Measurements from ENCODE around the gene RIOX2. TPM values are rescaled to one million over a fixed set of nuclear protein-coding genes. Genes with fewer than 3 reads are reported as not detected.

The RIOX2 gene
- total and polyA plus RNA-seq, 2 of the 8 experiments (the other 6 are each of a cell fraction or from before 2014, with no cell fraction given): 3.8 to 16.4 TPM

GRCh38 chr3:97916576-97916975 lies 55.7 kb downstream of the RIOX2 start:
- Histone ChIP-seq H3K9ac (replicated peaks in 1 of 4; ENCODE audit: extremely low read depth in 1 of 4, low read depth in 3 of 4, low read length in 3 of 4) (no peak overlapping the region), H3K23ac (ENCODE audit: insufficient read length) (no peak overlapping the region), H4K8ac (ENCODE audit: extremely low read depth, insufficient read depth, low read length) (no peak overlapping the region), H4K5ac (ENCODE audit: insufficient read length, low read depth, low read length) (no peak overlapping the region), H3K14ac (ENCODE audit: insufficient read length) (no peak overlapping the region), H2BK15ac (ENCODE audit: low read length) (no peak overlapping the region), H2BK120ac (replicated peaks; ENCODE audit: low read depth, low read length) (no peak overlapping the region), H2AK5ac (ENCODE audit: low read depth, low read length) (no peak overlapping the region), H4K91ac (replicated peaks; ENCODE audit: insufficient read length, low read length) (no peak overlapping the region), H2BK5ac (ENCODE audit: low read depth, low read length) (no peak overlapping the region), H3K27ac (ENCODE audit: low read depth, low read length) (no peak overlapping the region), H2AFZ (ENCODE audit: low read length) (no peak overlapping the region), H4K20me1 (replicated peaks in 1 of 2; ENCODE audit: control insufficient read depth in 1 of 2, insufficient read depth in 2 of 2, low read length in 2 of 2) (no peaks in the 10 kb centered on the region), H3K56ac (replicated peaks; ENCODE audit: insufficient read length, low read depth, low read length) (no peak overlapping the region), H2BK12ac (ENCODE audit: low read depth, low read length) (no peak overlapping the region), H3K36me3 (ENCODE audit: control insufficient read depth in 2 of 4, insufficient read depth in 4 of 4, low read length in 3 of 4) (no peaks in the 10 kb centered on the region; a peak in 1 of 8 replicates), H3K4me1 (replicated peaks in 1 of 4; ENCODE audit: control insufficient read depth in 3 of 4, insufficient read depth in 4 of 4, low read length in 3 of 4) (no peaks in the 10 kb centered on the region), H2BK20ac (ENCODE audit: low read length) (no peak overlapping the region), H3K23me2 (ENCODE audit: low read depth, low read length) (no peaks in the 10 kb centered on the region), H3K4ac (replicated peaks; ENCODE audit: insufficient read length, low read depth, low read length) (no peak overlapping the region), H3K4me2 (ENCODE audit: insufficient read depth in 1 of 2, low read depth in 2 of 2, low read length in 2 of 2) (no peak overlapping the region), H3K18ac (ENCODE audit: extremely low read depth, low read length) (no peak overlapping the region), H3K4me3 (ENCODE audit: extremely low read depth in 1 of 4, insufficient read depth in 2 of 4, low read depth in 3 of 4, low read length in 4 of 4) (no peak overlapping the region), H3K79me1 (ENCODE audit: low read depth, low read length) (no peaks in the 10 kb centered on the region), H3K79me2 (ENCODE audit: control insufficient read depth in 1 of 2, insufficient read depth in 2 of 2, low read length in 2 of 2) (no peaks in the 10 kb centered on the region), H3K9me3 (ENCODE audit: insufficient read depth in 2 of 2, low read depth in 1 of 2, low read length in 1 of 2) (no peaks in the 10 kb centered on the region), H3K27me3 (replicated peaks in 1 of 4; ENCODE audit: control insufficient read depth in 3 of 4, extremely low read depth in 1 of 4, insufficient read depth in 3 of 4, low read length in 3 of 4) (no peaks in the 10 kb centered on the region)
- DNase-seq (ENCODE audit: low read depth in 1 of 2, low spot score in 2 of 2): no peak
- ChIA-PET CTCF (ENCODE audit: partially characterized antibody) (no interaction called here), POLR2A (ENCODE audit: partially characterized antibody) (no interaction called here)
- no peak for FAIRE-seq
- TF ChIP-seq HDAC2 (IDR thresholded peaks at IDR 0.05; ENCODE audit: borderline replicate concordance in 1 of 2, low read depth in 2 of 2, low read length in 2 of 2) (no peak), SP2 (IDR thresholded peaks at IDR 0.05; ENCODE audit: low read length) (no peak), EP300 (IDR thresholded peaks at IDR 0.05; ENCODE audit: borderline replicate concordance in 1 of 2, low read depth in 2 of 2, low read length in 2 of 2) (no peak), RNF2 (IDR thresholded peaks at IDR 0.05; ENCODE audit: borderline replicate concordance, low read depth, low read length, missing control alignments, poor library complexity, severe bottlenecking) (no peak), SIN3A (conservative IDR thresholded peaks at IDR 0.05 in 1 of 2, IDR thresholded peaks at IDR 0.05 in 1 of 2; ENCODE audit: low read depth in 1 of 2, low read length in 2 of 2) (no peak), SP1 (IDR thresholded peaks at IDR 0.05; ENCODE audit: low read depth, low read length) (no peak), MAX (IDR thresholded peaks at IDR 0.05) (no peak), TBP (IDR thresholded peaks at IDR 0.05; ENCODE audit: low read depth, low read length) (no peak), POLR2AphosphoS5 (IDR thresholded peaks at IDR 0.05; ENCODE audit: low read depth, low read length) (no peak), GTF2F1 (IDR thresholded peaks at IDR 0.05; ENCODE audit: borderline replicate concordance, low read depth, low read length) (no peak)
